Stomach smooth muscle (tissue), 2 donors: Measurements from ENCODE around the gene CBX4.

Experiments
- H3K27ac ChIP-seq: one replicate; pipeline ENCODE4 v1.7.0; 2013; ENCODE audit warnings: mild to moderate bottlenecking, low read length, inconsistent platforms
- H3K27me3 ChIP-seq, 2 donors: one replicate each; pipeline ENCODE4 v1.7.0; 2013; ENCODE audit warnings: low read length in 2 of 2; ENCODE audit not compliant: insufficient read depth in 2 of 2, control insufficient read depth in 1 of 2
- H3K36me3 ChIP-seq, 2 donors: one replicate each; pipeline ENCODE4 v1.7.0; 2013; ENCODE audit warnings: low read length in 2 of 2; ENCODE audit not compliant: control insufficient read depth in 2 of 2, insufficient read depth in 2 of 2
- H3K4me1 ChIP-seq: one replicate; pipeline ENCODE4 v1.7.0; 2013; ENCODE audit warnings: low read length; ENCODE audit not compliant: control insufficient read depth, insufficient read depth
- H3K4me3 ChIP-seq, 2 donors: one replicate each; pipeline ENCODE4 v1.7.0; 2013; ENCODE audit warnings: low read length in 2 of 2
- H3K9ac ChIP-seq, 2 donors: one replicate each; pipeline ENCODE4 v1.7.0; 2013; ENCODE audit warnings: low read length in 2 of 2, mild to moderate bottlenecking in 1 of 2
- H3K9me3 ChIP-seq, 2 donors: one replicate each; pipeline ENCODE4 v1.7.0; 2013; ENCODE audit warnings: low read length in 2 of 2; ENCODE audit not compliant: control insufficient read depth in 2 of 2
- donor health status: healthy.
- donor health status: Pancreatic carcinoma.

The CBX4 gene

GRCh38 chr17:79815836-79816461 lies 23.3 kb downstream of the CBX4 start:
- Histone ChIP-seq H3K4me1 (peaks cover 22% of the 10 kb centered on the region), H3K9me3 (no peaks in the 10 kb centered on the region), H3K4me3 (no peak overlapping the region), H3K9ac (no peak overlapping the region), H3K27ac (no peak overlapping the region), H3K36me3 (no peaks in the 10 kb centered on the region), H3K27me3 (peaks cover 38 to 48% of the 10 kb centered on the region in 2 donors)

- no peak overlapping the region for H3K4me3 ChIP-seq
- H3K9ac ChIP-seq: no peak overlapping the region
Measured at GRCh38 chr17:79814974-79815835, 24.0 kb downstream of the CBX4 start.

GRCh38 chr17:79814127-79814973 lies 24.9 kb downstream of the CBX4 start:
- Histone ChIP-seq H3K4me3 (no peak overlapping the region), H3K27me3 (peaks cover 41 to 55% of the 10 kb centered on the region in 2 donors), H3K4me1 (peaks cover 31% of the 10 kb centered on the region)

More at GRCh38 chr17:79814974-79815835, 24.0 kb downstream of the CBX4 start:
- H3K9me3 ChIP-seq: no peaks in the 10 kb centered on the region
- H3K36me3 ChIP-seq: no peaks in the 10 kb centered on the region
- H3K4me1 ChIP-seq: peaks cover 28% of the 10 kb centered on the region
- peaks cover 39 to 53% of the 10 kb centered on the region in 2 donors for H3K27me3 ChIP-seq
- H3K27ac ChIP-seq: no peak overlapping the region

GRCh38 chr17:79813297-79814126 lies 25.7 kb downstream of the CBX4 start:
- Histone ChIP-seq H3K27me3 (peaks cover 50 to 64% of the 10 kb centered on the region in 2 donors), H3K27ac (no peak overlapping the region), H3K9me3 (no peaks in the 10 kb centered on the region), H3K36me3 (no peaks in the 10 kb centered on the region), H3K9ac (no peak overlapping the region), H3K4me1 (peaks cover 31% of the 10 kb centered on the region), H3K4me3 (no peak overlapping the region)

More at GRCh38 chr17:79814127-79814973, 24.9 kb downstream of the CBX4 start:
- no peaks in the 10 kb centered on the region for H3K9me3 ChIP-seq
- no peaks in the 10 kb centered on the region for H3K36me3 ChIP-seq
- no peak overlapping the region for H3K27ac ChIP-seq
- H3K9ac ChIP-seq: no peak overlapping the region

- no peaks in the 10 kb centered on the region for H3K9me3 ChIP-seq
- no peak overlapping the region for H3K9ac ChIP-seq
- peaks cover 31% of the 10 kb centered on the region for H3K4me1 ChIP-seq
- peaks cover 56 to 73% of the 10 kb centered on the region in 2 donors for H3K27me3 ChIP-seq
- H3K4me3 ChIP-seq: peak overlapping the region in 1 of 2 donors; percentile 40
- H3K36me3 ChIP-seq: no peaks in the 10 kb centered on the region
- H3K27ac ChIP-seq: no peak overlapping the region
Measured at GRCh38 chr17:79812353-79813258, 26.6 kb downstream of the CBX4 start.

GRCh38 chr17:79811868-79812352 lies 27.3 kb downstream of the CBX4 start:
- Histone ChIP-seq H3K4me1 (peaks cover 31% of the 10 kb centered on the region), H3K36me3 (no peaks in the 10 kb centered on the region), H3K27me3 (peaks cover 61 to 80% of the 10 kb centered on the region in 2 donors), H3K9ac (no peak overlapping the region), H3K27ac (no peak overlapping the region), H3K4me3 (no peak overlapping the region), H3K9me3 (no peaks in the 10 kb centered on the region)

GRCh38 chr17:79811011-79811867 lies 28.0 kb downstream of the CBX4 start:
- Histone ChIP-seq H3K36me3 (no peaks in the 10 kb centered on the region), H3K9me3 (no peaks in the 10 kb centered on the region), H3K4me3 (no peak overlapping the region), H3K9ac (no peak overlapping the region), H3K27me3 (peaks cover 62 to 84% of the 10 kb centered on the region in 2 donors), H3K27ac (no peak overlapping the region), H3K4me1 (peaks cover 31% of the 10 kb centered on the region)

GRCh38 chr17:79810130-79811010 lies 28.9 kb downstream of the CBX4 start:
- no peak overlapping the region for H3K9ac ChIP-seq
- no peak overlapping the region for H3K27ac ChIP-seq
- peaks cover 31% of the 10 kb centered on the region for H3K4me1 ChIP-seq
- H3K36me3 ChIP-seq: no peaks in the 10 kb centered on the region
- H3K9me3 ChIP-seq: no peaks in the 10 kb centered on the region
- peaks cover 69 to 84% of the 10 kb centered on the region in 2 donors for H3K27me3 ChIP-seq
- H3K4me3 ChIP-seq: peak overlapping the region in 1 of 2 donors; percentile 29
